ENCODE data around the gene CDKAL1.

- TF ChIP-seq NR2C2 (IDR thresholded peaks at IDR 0.05; ENCODE audit: borderline replicate concordance, control insufficient read depth, insufficient read length, low read depth) (no peak), RUNX3 (IDR thresholded peaks at IDR 0.05; ENCODE audit: low read length) (no peak), YY1 (IDR thresholded peaks at IDR 0.05; ENCODE audit: low read depth, low read length) (no peak), POLR2A (IDR thresholded peaks at IDR 0.05; ENCODE audit: low read depth, low read length) (no peak), CTCF (IDR thresholded peaks at IDR 0.05 in 2 of 3, conservative IDR thresholded peaks at IDR 0.05 in 1 of 3; ENCODE audit: control insufficient read depth in 2 of 3, extremely low read depth in 1 of 3, insufficient read depth in 1 of 3, low read depth in 3 of 3, low read length in 3 of 3) (no peak)
Measured at GRCh38 chr6:21132446-21132845, 598.2 kb downstream of the CDKAL1 start.
